H9 (cell line): Measurements from ENCODE around the gene KDM2B. TPM values are rescaled to one million over a fixed set of nuclear protein-coding genes. Genes with fewer than 3 reads are reported as not detected.

Experiments
- DNase-seq: peaks from one replicate; pipeline ENCODE4 v3.0.0-alpha.2; 2017
- H2AFZ ChIP-seq: one replicate; pipeline ENCODE4 v1.6.1; 2013; ENCODE audit warnings: mild to moderate bottlenecking, low read length, control low read depth, moderate library complexity
- H2AK5ac ChIP-seq: 2 replicates; pipeline ENCODE4 v1.6.1; 2013; ENCODE audit warnings: low read length, control low read depth, mixed read lengths; ENCODE audit not compliant: insufficient read length
- H2BK120ac ChIP-seq: one replicate; pipeline ENCODE4 v1.6.1; 2013; ENCODE audit warnings: low read depth, mild to moderate bottlenecking, low read length, control low read depth, inconsistent platforms; ENCODE audit not compliant: poor library complexity, severe bottlenecking
- H2BK12ac ChIP-seq: 2 replicates; pipeline ENCODE4 v1.6.1; 2013; ENCODE audit warnings: low read length, control low read depth, mixed read lengths, low read depth; ENCODE audit not compliant: insufficient read length
- H2BK15ac ChIP-seq: 2 replicates; pipeline ENCODE4 v1.6.1; 2013; ENCODE audit warnings: low read depth, low read length, control low read depth
- H2BK20ac ChIP-seq: one replicate; pipeline ENCODE4 v1.6.1; 2013; ENCODE audit warnings: low read depth, mild to moderate bottlenecking, low read length, control low read depth, inconsistent platforms; ENCODE audit not compliant: poor library complexity, severe bottlenecking
- H2BK5ac ChIP-seq: 2 replicates; pipeline ENCODE4 v1.6.1; 2013; ENCODE audit warnings: low read length, control low read depth, mixed read lengths; ENCODE audit not compliant: insufficient read length
- H3K14ac ChIP-seq: 2 replicates; pipeline ENCODE4 v1.6.1; 2013; ENCODE audit warnings: low read length, control low read depth; ENCODE audit not compliant: insufficient read depth
- H3K18ac ChIP-seq: 2 replicates; pipeline ENCODE4 v1.6.1; 2013; ENCODE audit warnings: low read depth, mild to moderate bottlenecking, mixed read lengths, low read length, control low read depth; ENCODE audit not compliant: insufficient read length
- H3K23ac ChIP-seq: 2 replicates; pipeline ENCODE4 v1.6.1; 2013; ENCODE audit warnings: low read length, control low read depth, mixed read lengths, low read depth; ENCODE audit not compliant: insufficient read length
- H3K23me2 ChIP-seq: 2 replicates; pipeline ENCODE4 v1.6.1; 2013; ENCODE audit warnings: low read depth, mild to moderate bottlenecking, mixed read lengths, low read length, control low read depth; ENCODE audit not compliant: insufficient read length, poor library complexity, severe bottlenecking
- H3K27ac ChIP-seq: 2 replicates; pipeline ENCODE4 v1.5.1; 2013; ENCODE audit warnings: low read length, control low read depth, mixed read lengths, low read depth; ENCODE audit not compliant: insufficient read length
- H3K27me3 ChIP-seq: 2 replicates; pipeline ENCODE4 v1.6.1; 2013; ENCODE audit warnings: low read length, control low read depth, inconsistent platforms; ENCODE audit not compliant: insufficient read depth
- H3K4ac ChIP-seq: 2 replicates; pipeline ENCODE4 v1.6.1; 2013; ENCODE audit warnings: low read depth, mild to moderate bottlenecking, control low read depth, inconsistent platforms, low read length, moderate library complexity
- H3K4me1 ChIP-seq: 2 replicates; pipeline ENCODE4 v1.6.1; 2013; ENCODE audit warnings: low read length, control low read depth, inconsistent platforms; ENCODE audit not compliant: insufficient read depth
- H3K4me2 ChIP-seq: 2 replicates; pipeline ENCODE4 v1.6.1; 2013; ENCODE audit warnings: low read length, control low read depth, mixed read lengths; ENCODE audit not compliant: insufficient read length, insufficient read depth
- H3K56ac ChIP-seq: 2 replicates; pipeline ENCODE4 v1.6.1; 2013; ENCODE audit warnings: low read depth, mild to moderate bottlenecking, mixed read lengths, low read length, control low read depth; ENCODE audit not compliant: insufficient read length
- H3K79me1 ChIP-seq: 2 replicates; pipeline ENCODE4 v1.6.1; 2013; ENCODE audit warnings: low read depth, mild to moderate bottlenecking, moderate library complexity, low read length, control low read depth, inconsistent platforms; ENCODE audit not compliant: insufficient read depth, poor library complexity, severe bottlenecking
- H3K79me2 ChIP-seq: 2 replicates; pipeline ENCODE4 v1.6.1; 2013; ENCODE audit warnings: low read length, control low read depth, inconsistent platforms; ENCODE audit not compliant: insufficient read depth
- H3K9ac ChIP-seq: 2 replicates; pipeline ENCODE4 v1.6.1; 2013; ENCODE audit warnings: low read length, control low read depth, mixed read lengths; ENCODE audit not compliant: insufficient read length; ENCODE audit errors: extremely low read depth
- H3K9me3 ChIP-seq: one replicate; pipeline ENCODE4 v1.6.1; 2013; ENCODE audit warnings: low read depth, low read length, inconsistent platforms; ENCODE audit not compliant: control insufficient read depth
- H3T11ph ChIP-seq: one replicate; pipeline ENCODE4 v1.6.1; 2013; ENCODE audit warnings: mild to moderate bottlenecking, low read length, control low read depth, inconsistent platforms
- H4K20me1 ChIP-seq: one replicate; pipeline ENCODE4 v1.6.1; 2013; ENCODE audit not compliant: control insufficient read depth, insufficient read length, insufficient read depth
- H4K5ac ChIP-seq: 2 replicates; pipeline ENCODE4 v1.6.1; 2013; ENCODE audit warnings: low read depth, mild to moderate bottlenecking, mixed read lengths, low read length, control low read depth; ENCODE audit not compliant: insufficient read length
- H4K8ac ChIP-seq: replicated peaks from 2 replicates; pipeline ENCODE4 v1.6.1; 2013; ENCODE audit warnings: low read length, control low read depth, mixed read lengths, low read depth; ENCODE audit not compliant: insufficient read length
- H4K91ac ChIP-seq: 2 replicates; pipeline ENCODE4 v1.6.1; 2013; ENCODE audit warnings: low read depth, mild to moderate bottlenecking, moderate library complexity, mixed read lengths, low read length, control low read depth; ENCODE audit not compliant: insufficient read length
- H3K27ac Mint-ChIP-seq, 3 experiments: 2 replicates in 2 of 3; 3 replicates in 1 of 3; pipeline ENCODE4 v1.8.0; 2020 to 2021; ENCODE audit warnings: mixed read lengths in 3 of 3, mild to moderate bottlenecking in 1 of 3, moderate library complexity in 1 of 3
- H3K27me3 Mint-ChIP-seq: 2 replicates; pipeline ENCODE4 v1.8.0; 2021; ENCODE audit warnings: low read depth, mild to moderate bottlenecking, moderate library complexity, mixed read lengths
- H3K36me3 Mint-ChIP-seq, 3 experiments: 2 replicates in 2 of 3; 3 replicates in 1 of 3; pipeline ENCODE4 v1.8.0; 2020 to 2021; ENCODE audit warnings: low read depth in 3 of 3, mixed read lengths in 3 of 3; ENCODE audit not compliant: insufficient read depth in 1 of 3
- H3K4me1 Mint-ChIP-seq, 2 experiments: 2 replicates each; pipeline ENCODE4 v1.8.0; 2020; ENCODE audit warnings: mixed read lengths in 2 of 2
- H3K4me3 Mint-ChIP-seq, 2 experiments: 2 replicates in 1 of 2; 3 replicates in 1 of 2; pipeline ENCODE4 v1.8.0; 2020 to 2021; ENCODE audit warnings: mild to moderate bottlenecking in 2 of 2, mixed read lengths in 2 of 2, moderate library complexity in 1 of 2
- H3K9me3 Mint-ChIP-seq, 2 experiments: 2 replicates in 1 of 2; 3 replicates in 1 of 2; pipeline ENCODE4 v1.8.0; 2020; ENCODE audit warnings: mild to moderate bottlenecking in 2 of 2, mixed read lengths in 2 of 2, moderate library complexity in 1 of 2
- WGBS: extraction: QIAGEN DNeasy Blood & Tissue Kit; methylation state at CpG from one replicate; pipeline ENCODE4 v1.1.7; 2013; ENCODE audit warnings: missing lambda C conversion rate, low lambda C conversion rate, mixed read lengths; ENCODE audit not compliant: insufficient read length; ENCODE audit errors: extremely low coverage; 5-methylcytosine and 5-hydroxymethylcytosine counted together
- microRNA-seq: library from miRNA; unstranded; fragments of <30 nt; microRNA quantifications from one replicate; pipeline ENCODE4, GENCODE V29; 2020; ENCODE audit warnings: borderline microRNAs expressed
- total RNA-seq: library from RNA; stranded (reverse); gene quantifications from 2 replicates; pipeline ENCODE4 v1.2.1, GENCODE V29; 2021
- TF ChIP-seq, protein P1 (sequence below): fragments of 200-600 bp; sonication (generic); conservative IDR thresholded peaks from 3 replicates; pipeline ENCODE4 v1.8.0; 2021; ENCODE audit warnings: antibody characterized with exemption, mild to moderate bottlenecking

The KDM2B gene
- total RNA-seq, 1 experiment from 2014 or later = 143 TPM

- Histone ChIP-seq H3K23me2 (no peaks in the 10 kb centered on the region), H3K56ac (no peak overlapping the region), H2BK5ac (no peak overlapping the region), H3K9me3 (no peaks in the 10 kb centered on the region), H2BK120ac (no peak overlapping the region), H2BK15ac (no peak overlapping the region), H2BK20ac (no peak overlapping the region), H3K27ac (no peak overlapping the region), H3K4me1 (no peaks in the 10 kb centered on the region), H3K4me2 (no peak overlapping the region), H2AFZ (no peak overlapping the region), H3K79me2 (no peaks in the 10 kb centered on the region), H3K27me3 (no peaks in the 10 kb centered on the region), H3K14ac (no peak overlapping the region), H3T11ph (no peak overlapping the region), H2BK12ac (no peak overlapping the region), H4K5ac (no peak overlapping the region), H4K91ac (no peak overlapping the region), H3K9ac (no peak overlapping the region), H3K23ac (no peak overlapping the region), H3K4ac (no peak overlapping the region), H2AK5ac (no peak overlapping the region), H4K20me1 (no peaks in the 10 kb centered on the region), H4K8ac (no peak overlapping the region), H3K79me1 (no peaks in the 10 kb centered on the region), H3K18ac (no peak overlapping the region)
- no CpG with 5 or more reads among the region's 10 CpGs for WGBS
- TF ChIP-seq, protein P1, sequence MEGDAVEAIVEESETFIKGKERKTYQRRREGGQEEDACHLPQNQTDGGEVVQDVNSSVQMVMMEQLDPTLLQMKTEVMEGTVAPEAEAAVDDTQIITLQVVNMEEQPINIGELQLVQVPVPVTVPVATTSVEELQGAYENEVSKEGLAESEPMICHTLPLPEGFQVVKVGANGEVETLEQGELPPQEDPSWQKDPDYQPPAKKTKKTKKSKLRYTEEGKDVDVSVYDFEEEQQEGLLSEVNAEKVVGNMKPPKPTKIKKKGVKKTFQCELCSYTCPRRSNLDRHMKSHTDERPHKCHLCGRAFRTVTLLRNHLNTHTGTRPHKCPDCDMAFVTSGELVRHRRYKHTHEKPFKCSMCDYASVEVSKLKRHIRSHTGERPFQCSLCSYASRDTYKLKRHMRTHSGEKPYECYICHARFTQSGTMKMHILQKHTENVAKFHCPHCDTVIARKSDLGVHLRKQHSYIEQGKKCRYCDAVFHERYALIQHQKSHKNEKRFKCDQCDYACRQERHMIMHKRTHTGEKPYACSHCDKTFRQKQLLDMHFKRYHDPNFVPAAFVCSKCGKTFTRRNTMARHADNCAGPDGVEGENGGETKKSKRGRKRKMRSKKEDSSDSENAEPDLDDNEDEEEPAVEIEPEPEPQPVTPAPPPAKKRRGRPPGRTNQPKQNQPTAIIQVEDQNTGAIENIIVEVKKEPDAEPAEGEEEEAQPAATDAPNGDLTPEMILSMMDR = no peak
- H3K9me3 Mint-ChIP-seq = peaks cover 0 to 5% of the 10 kb centered on the region in 2 experiments; a peak in 1 of 5 replicates
- no peaks in the 10 kb centered on the region for H3K36me3 Mint-ChIP-seq
- no peaks in the 10 kb centered on the region for H3K4me1 Mint-ChIP-seq
- no peak overlapping the region; a peak in 1 of 7 replicates for H3K27ac Mint-ChIP-seq
- no peaks in the 10 kb centered on the region; the same call in none of the 2 replicates for H3K27me3 Mint-ChIP-seq
- no peak for DNase-seq
- H3K4me3 Mint-ChIP-seq = no peak overlapping the region
Measured at GRCh38 chr12:121379945-121380344, 200.9 kb downstream of the KDM2B start.

Small RNA genes lying within 50 kb of the gene (microRNA-seq; reads per million reads assigned to microRNA genes)
- not detected for gene MIR7107

Other genes with a start within 250 kb of the KDM2B start
- 95.3 and 101 TPM in 2 replicates for gene ANAPC5, start 228.6 kb downstream of the KDM2B start, total RNA-seq
- gene RNF34, start 180.9 kb downstream of the KDM2B start, total RNA-seq = 65.3 and 66.4 TPM in 2 replicates
- gene ORAI1, start 45.5 kb upstream of the KDM2B start, total RNA-seq = 24.7 and 26.3 TPM in 2 replicates
- 0.24 and 0.37 TPM in 2 replicates for gene MORN3, start 88.6 kb upstream of the KDM2B start, total RNA-seq
- gene TMEM120B, start 131.7 kb upstream of the KDM2B start, total RNA-seq = 21.9 and 25.8 TPM in 2 replicates
- gene RHOF, start 212.7 kb upstream of the KDM2B start, total RNA-seq = 29.1 and 29.3 TPM in 2 replicates
- 38.2 and 40.4 TPM in 2 replicates for gene SETD1B, start 223.0 kb upstream of the KDM2B start, total RNA-seq